ENCODE data around the gene SORBS1.

- TF ChIP-seq CTCF (IDR thresholded peaks at IDR 0.05) (no peak), EZH2 (IDR thresholded peaks at IDR 0.05) (no peak)
These were observed 166.8 kb downstream of the SORBS1 start for GRCh38 chr10:95394161-95394880.

Measured in neural progenitor cell (in vitro differentiated cells).